SU-DHL-6 (cell line): ENCODE data around the gene BCLAF1.
"Not testable (repeated sequence)": the region's sequence is repeated elsewhere in the genome, so short reads cannot be mapped to it uniquely, and the experiment has no call there.

ENCODE experiments used
- H2AFZ ChIP-seq: fragments of 200-600 bp; sonication (generic); 2 replicates; pipeline ENCODE4 v1.6.1; 2014; ENCODE audit warnings: low read depth, mild to moderate bottlenecking, moderate library complexity, mixed read lengths, antibody characterized with exemption, low read length; ENCODE audit not compliant: severe bottlenecking
- H3F3A ChIP-seq: fragments of 200-600 bp; shearing (Covaris generic); 2 replicates; pipeline ENCODE4 v1.6.0; 2016; ENCODE audit warnings: antibody characterized with exemption, mild to moderate bottlenecking; ENCODE audit not compliant: insufficient read depth
- H3K27ac ChIP-seq: fragments of 200-600 bp; sonication (generic); 2 replicates; pipeline ENCODE4 v1.5.1; 2016; ENCODE audit warnings: low read depth, mild to moderate bottlenecking, low read length, moderate library complexity, mixed read lengths
- H3K27me3 ChIP-seq: fragments of 200-600 bp; sonication (generic), shearing (Covaris generic); 2 replicates; pipeline ENCODE4 v1.6.0; 2014; ENCODE audit warnings: mild to moderate bottlenecking, low read length
- H3K36me3 ChIP-seq: fragments of 200-600 bp; sonication (generic); 2 replicates; pipeline ENCODE4 v1.6.1; 2014; ENCODE audit warnings: mild to moderate bottlenecking, low read length, mixed read lengths
- H3K4me2 ChIP-seq: fragments of 300-600, 200-600 bp; shearing (Covaris generic), sonication (generic); 2 replicates; pipeline ENCODE4 v1.6.0; 2014; ENCODE audit warnings: low read length, low read depth, mild to moderate bottlenecking; ENCODE audit not compliant: poor library complexity, severe bottlenecking
- H3K4me3 ChIP-seq: fragments of 200-600 bp; sonication (generic); 2 replicates; pipeline ENCODE4 v1.5.1; 2014; ENCODE audit warnings: antibody characterized with exemption, low read length, mild to moderate bottlenecking, mixed read lengths; ENCODE audit not compliant: insufficient read depth, poor library complexity, severe bottlenecking
- H3K79me2 ChIP-seq: fragments of 200-600 bp; sonication (generic); 2 replicates; pipeline ENCODE4 v1.6.1; 2014; ENCODE audit warnings: mild to moderate bottlenecking, low read length, moderate library complexity; ENCODE audit not compliant: insufficient read depth
- H3K9ac ChIP-seq: fragments of 200-600 bp; sonication (generic); 2 replicates; pipeline ENCODE4 v1.7.0; 2014; ENCODE audit warnings: mild to moderate bottlenecking, low read length
- H3K9me2 ChIP-seq: fragments of 200-600 bp; sonication (generic); replicated peaks from 2 replicates; pipeline ENCODE4 v1.6.1; 2014; ENCODE audit warnings: low read length; ENCODE audit not compliant: insufficient read depth
- H3K9me3 ChIP-seq: fragments of 200-600 bp; sonication (generic); 2 replicates; pipeline ENCODE4 v1.6.1; 2014; ENCODE audit warnings: low read length, mixed read lengths; ENCODE audit not compliant: insufficient read depth
- H4K20me1 ChIP-seq: fragments of 200-600 bp; sonication (generic); 2 replicates; pipeline ENCODE4 v1.6.1; 2014; ENCODE audit warnings: low read depth, mild to moderate bottlenecking, antibody characterized with exemption, low read length, moderate library complexity, mixed read lengths
- EZH2phosphoT487 ChIP-seq: fragments of 200-600 bp; sonication (generic), shearing (Covaris generic); conservative IDR thresholded peaks from 2 replicates; pipeline ENCODE4 v1.6.1; 2018; ENCODE audit warnings: mild to moderate bottlenecking, antibody characterized with exemption, low read length, moderate library complexity, mixed read lengths
- TF ChIP-seq, protein P1 (sequence below): fragments of 200-600 bp; sonication (generic); IDR thresholded peaks from one replicate; pipeline ENCODE4 v1.5.1; 2017; ENCODE audit warnings: antibody characterized with exemption, mild to moderate bottlenecking, low read length, moderate library complexity; ENCODE audit not compliant: insufficient read depth, poor library complexity, severe bottlenecking

Gene BCLAF1

DNA sequence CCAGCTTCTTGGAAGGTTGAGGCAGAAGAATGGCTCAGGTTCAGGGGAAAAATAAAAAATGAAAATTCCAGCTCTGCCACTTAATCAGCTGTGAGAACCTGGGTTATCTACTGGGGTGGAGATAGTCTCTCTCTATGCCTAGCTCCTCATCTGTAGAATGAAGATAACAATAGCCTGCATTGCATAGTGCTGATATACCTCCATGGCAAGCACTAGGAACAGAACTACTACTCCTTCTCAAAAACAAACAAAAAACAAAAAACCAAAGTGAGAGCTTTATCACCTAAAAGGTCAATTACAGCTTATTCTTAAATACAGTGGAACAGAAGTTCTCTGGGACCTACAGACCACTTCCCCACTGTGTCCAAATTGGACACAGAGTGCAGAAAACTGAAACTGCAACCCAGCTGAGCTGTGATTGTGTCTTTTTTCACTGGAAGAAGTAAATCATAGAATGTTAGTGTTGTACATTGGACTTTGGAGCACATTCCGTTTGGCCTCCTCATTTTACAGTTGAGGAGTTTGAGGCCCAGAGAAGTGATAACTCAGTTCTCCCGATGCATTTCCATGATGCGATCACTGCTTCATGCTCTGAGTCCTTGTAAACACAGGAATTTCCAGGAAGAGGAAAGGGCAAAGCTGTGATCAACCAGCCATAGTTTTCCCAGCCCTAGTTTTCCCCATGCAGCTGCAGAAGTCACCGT lies 62.8 kb downstream of the BCLAF1 start:
- Histone ChIP-seq H4K20me1 (no peaks in the 10 kb centered on the region), H3K9ac (no peak overlapping the region), H3K27ac (no peak overlapping the region), H3K27me3 (no peaks in the 10 kb centered on the region), H3K4me2 (peak overlapping the region; percentile 41), H3K9me3 (no peaks in the 10 kb centered on the region), H3K9me2 (no peaks in the 10 kb centered on the region), H3F3A (no peaks in the 10 kb centered on the region), H2AFZ (peak overlapping the region; percentile 64), H3K4me3 (no peak overlapping the region), H3K79me2 (no peaks in the 10 kb centered on the region), H3K36me3 (0 out of 2 replicates have a peak, but pooled peaks cover 4% of the 10 kb centered on the region)
- no peak for TF ChIP-seq EZH2phosphoT487
- TF ChIP-seq, protein P1, sequence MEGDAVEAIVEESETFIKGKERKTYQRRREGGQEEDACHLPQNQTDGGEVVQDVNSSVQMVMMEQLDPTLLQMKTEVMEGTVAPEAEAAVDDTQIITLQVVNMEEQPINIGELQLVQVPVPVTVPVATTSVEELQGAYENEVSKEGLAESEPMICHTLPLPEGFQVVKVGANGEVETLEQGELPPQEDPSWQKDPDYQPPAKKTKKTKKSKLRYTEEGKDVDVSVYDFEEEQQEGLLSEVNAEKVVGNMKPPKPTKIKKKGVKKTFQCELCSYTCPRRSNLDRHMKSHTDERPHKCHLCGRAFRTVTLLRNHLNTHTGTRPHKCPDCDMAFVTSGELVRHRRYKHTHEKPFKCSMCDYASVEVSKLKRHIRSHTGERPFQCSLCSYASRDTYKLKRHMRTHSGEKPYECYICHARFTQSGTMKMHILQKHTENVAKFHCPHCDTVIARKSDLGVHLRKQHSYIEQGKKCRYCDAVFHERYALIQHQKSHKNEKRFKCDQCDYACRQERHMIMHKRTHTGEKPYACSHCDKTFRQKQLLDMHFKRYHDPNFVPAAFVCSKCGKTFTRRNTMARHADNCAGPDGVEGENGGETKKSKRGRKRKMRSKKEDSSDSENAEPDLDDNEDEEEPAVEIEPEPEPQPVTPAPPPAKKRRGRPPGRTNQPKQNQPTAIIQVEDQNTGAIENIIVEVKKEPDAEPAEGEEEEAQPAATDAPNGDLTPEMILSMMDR = no peak

DNA sequence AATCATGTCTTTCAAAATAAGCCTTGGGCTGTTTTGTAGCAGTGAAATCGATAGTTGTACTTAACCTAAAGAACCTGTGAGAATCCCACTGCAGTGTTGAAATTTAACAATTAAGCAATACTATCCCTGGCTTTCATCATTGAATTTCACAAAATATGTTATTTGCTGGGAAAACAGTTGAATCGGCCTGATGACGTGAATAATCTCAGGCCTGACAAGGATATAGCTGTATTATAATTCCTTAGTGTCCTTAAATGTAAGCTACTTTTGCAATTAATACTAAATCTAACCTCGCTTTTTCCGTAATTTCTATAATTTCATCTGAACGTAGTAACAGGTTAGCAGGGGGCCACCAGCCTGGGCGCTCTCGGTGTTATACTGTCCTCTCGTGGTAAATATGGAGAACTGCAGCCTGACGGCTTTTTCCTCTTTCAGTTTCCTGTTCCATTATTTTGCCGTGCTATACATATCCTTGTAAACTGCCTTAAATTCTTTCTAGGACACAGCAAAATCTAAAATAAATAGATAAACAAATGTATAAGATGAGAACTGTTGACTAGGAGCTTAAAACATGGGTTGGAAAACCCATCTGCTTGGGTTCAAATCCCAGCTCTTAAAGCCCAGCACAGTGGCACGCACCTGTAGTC lies 63.5 kb downstream of the BCLAF1 start:
- H2AFZ ChIP-seq = peak overlapping the region; percentile 64
- peak overlapping the region; percentile 41 for H3K4me2 ChIP-seq
- TF ChIP-seq EZH2phosphoT487 = no peak
- TF ChIP-seq, protein P1 = peak; percentile 97
- H3K4me3 ChIP-seq = no peak overlapping the region
- no peaks in the 10 kb centered on the region for H3K79me2 ChIP-seq
- H3K27me3 ChIP-seq = no peaks in the 10 kb centered on the region
- H4K20me1 ChIP-seq = no peaks in the 10 kb centered on the region
- H3K9me2 ChIP-seq = no peaks in the 10 kb centered on the region
- no peak overlapping the region for H3K27ac ChIP-seq
- H3K36me3 ChIP-seq = 0 out of 2 replicates have a peak, but pooled peaks cover 4% of the 10 kb centered on the region
- H3K9ac ChIP-seq = no peak overlapping the region
- no peaks in the 10 kb centered on the region for H3K9me3 ChIP-seq
- H3F3A ChIP-seq = no peaks in the 10 kb centered on the region

DNA sequence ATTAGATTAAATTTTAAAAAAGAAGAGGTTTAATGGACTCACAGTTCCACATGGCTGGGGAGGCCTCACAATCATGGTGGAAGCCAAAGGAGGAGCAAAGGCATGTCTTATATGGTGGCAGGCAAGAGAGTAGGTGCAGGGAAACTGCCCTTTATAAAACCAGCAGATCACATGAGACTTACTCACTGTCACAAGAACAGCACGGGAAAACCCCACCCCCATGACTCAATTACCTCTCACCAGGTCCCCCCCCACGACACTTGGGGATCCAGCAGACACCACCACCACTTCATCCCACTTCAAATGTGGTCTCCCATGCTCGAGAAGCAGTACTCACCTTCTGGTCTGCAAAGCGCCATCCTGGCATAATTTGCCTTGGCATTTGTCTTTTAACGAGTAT lies 64.2 kb downstream of the BCLAF1 start:
- no peak overlapping the region for H3K27ac ChIP-seq
- H3F3A ChIP-seq = no peaks in the 10 kb centered on the region
- no peaks in the 10 kb centered on the region for H3K9me2 ChIP-seq
- no peak overlapping the region for H3K9ac ChIP-seq
- TF ChIP-seq, protein P1 = no peak
- TF ChIP-seq EZH2phosphoT487 = no peak
- H3K4me2 ChIP-seq = no peak overlapping the region
- H3K9me3 ChIP-seq = no peaks in the 10 kb centered on the region
- no peaks in the 10 kb centered on the region for H4K20me1 ChIP-seq
- H3K4me3 ChIP-seq = no peak overlapping the region
- H3K27me3 ChIP-seq = no peaks in the 10 kb centered on the region
- H3K36me3 ChIP-seq = 0 out of 2 replicates have a peak, but pooled peaks cover under 1% of the 10 kb centered on the region
- H2AFZ ChIP-seq = peak overlapping the region; percentile 64
- H3K79me2 ChIP-seq = no peaks in the 10 kb centered on the region

DNA sequence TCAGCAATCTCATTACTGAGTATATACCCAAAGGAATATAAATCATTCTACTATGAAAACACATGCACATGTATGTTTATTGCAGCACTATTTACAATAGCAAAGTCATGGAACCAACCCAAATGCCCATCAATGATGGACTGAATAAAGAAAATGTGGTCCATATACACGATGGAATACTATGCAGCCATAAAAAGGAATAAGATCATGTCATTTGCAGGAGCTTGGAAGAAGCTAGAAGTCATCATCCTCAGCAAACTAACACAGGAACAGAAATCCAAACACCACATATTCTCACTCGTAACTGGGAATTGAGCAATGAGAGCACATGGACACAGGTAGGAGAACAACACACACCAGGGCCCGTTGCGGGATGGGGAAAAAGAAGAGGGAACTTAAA lies 64.7 kb downstream of the BCLAF1 start:
- not testable (repeated sequence) for H3K27ac ChIP-seq, H3K36me3 ChIP-seq

More for the DNA sequence above, 64.7 kb downstream of the BCLAF1 start:
- not testable (repeated sequence) for H3K27me3 ChIP-seq, H3K4me2 ChIP-seq, H3K4me3 ChIP-seq, H2AFZ ChIP-seq, H3K9me2 ChIP-seq, H3K9me3 ChIP-seq, H4K20me1 ChIP-seq, H3K79me2 ChIP-seq, H3K9ac ChIP-seq, H3F3A ChIP-seq
